ENCODE measurements around the gene SORL1. TPM values are rescaled to one million over a fixed set of nuclear protein-coding genes. Genes with fewer than 3 reads are reported as not detected.
A peak's percentile ranks its signal among the peaks of the same experiment; 100 is the strongest.

SORL1 gene
- total RNA-seq, 2 experiments from 2014 or later = 228 to 411 TPM

GRCh38 chr11:121464352-121464946 lies 12.3 kb downstream of the SORL1 start:
- no peaks in the 10 kb centered on the region for H3K9me2 ChIP-seq (ENCODE audit: insufficient read depth, low read length)
- POLR2A ChIA-PET = interaction anchor here (0.6 to 4.1 kb wide), 8 partner anchors 8 to 128 kb away, joined by 3 to 23 read pairs (median 4); no protein-coding TSS in a partner anchor
- H2AFZ ChIP-seq (ENCODE audit: low read length) = no peak overlapping the region
- H4K20me1 ChIP-seq (ENCODE audit: insufficient read depth, low read length) = peaks cover 62% of the 10 kb centered on the region
- peak overlapping the region; percentile 77 for H3K4me2 ChIP-seq (ENCODE audit: low read length)
- H3K36me3 ChIP-seq (ENCODE audit: insufficient read depth, low read length) = peaks cover 94% of the 10 kb centered on the region
- intact Hi-C loops (cut with micrococcal nuclease; ENCODE audit: unreplicated experiment) = no loop called here
- TF ChIP-seq CTCF (conservative IDR thresholded peaks at IDR 0.05; ENCODE audit: low read length) (no peak), EZH2phosphoT487 (IDR thresholded peaks at IDR 0.05; ENCODE audit: borderline replicate concordance, low read depth, low read length) (no peak)
- H3K79me2 ChIP-seq (ENCODE audit: insufficient read depth, low read depth, low read length) = peaks cover 100% of the 10 kb centered on the region
- CTCF ChIA-PET (ENCODE audit: unreplicated experiment) = no interaction called here
- H3K27ac ChIP-seq (ENCODE audit: low read depth, low read length, poor library complexity, severe bottlenecking) = peak overlapping the region; percentile 70
- BruUV-seq (replicated peaks) = no TSS peak
- peak overlapping the region; percentile 30 for H3K4me3 ChIP-seq (ENCODE audit: low read depth, low read length, poor library complexity, severe bottlenecking)
- peak; percentile 66 for DNase-seq (ENCODE audit: low spot score)
- H3K9me3 ChIP-seq (ENCODE audit: low read length) = no peaks in the 10 kb centered on the region
- H3K4me1 ChIP-seq (ENCODE audit: insufficient read depth, low read length, poor library complexity, severe bottlenecking) = peaks cover 99% of the 10 kb centered on the region

- Histone ChIP-seq H3K4me1 (ENCODE audit: insufficient read depth, low read length, poor library complexity, severe bottlenecking) (peaks cover 87% of the 10 kb centered on the region), H3K9me2 (ENCODE audit: insufficient read depth, low read length) (no peaks in the 10 kb centered on the region), H4K20me1 (ENCODE audit: insufficient read depth, low read length) (peaks cover 72% of the 10 kb centered on the region), H3K79me2 (ENCODE audit: insufficient read depth, low read depth, low read length) (peaks cover 100% of the 10 kb centered on the region), H3K9me3 (ENCODE audit: low read length) (no peaks in the 10 kb centered on the region), H3K4me2 (ENCODE audit: low read length) (peak overlapping the region; percentile 77), H2AFZ (ENCODE audit: low read length) (no peak overlapping the region), H3K36me3 (ENCODE audit: insufficient read depth, low read length) (peaks cover 94% of the 10 kb centered on the region), H3K27ac (ENCODE audit: low read depth, low read length, poor library complexity, severe bottlenecking) (peak overlapping the region; percentile 70), H3K4me3 (ENCODE audit: low read depth, low read length, poor library complexity, severe bottlenecking) (peak overlapping the region; percentile 53)
- ChIA-PET POLR2A (interaction anchor here (0.6 to 4.1 kb wide), 11 partner anchors 9 to 130 kb away, joined by 3 to 23 read pairs (median 4); no protein-coding TSS in a partner anchor), CTCF (ENCODE audit: unreplicated experiment) (interaction anchor here (0.6 kb wide), 2 partner anchors 22 to 91 kb away, joined by 3 to 5 read pairs; no protein-coding TSS in a partner anchor)
- intact Hi-C loops (cut with micrococcal nuclease; ENCODE audit: unreplicated experiment) = no loop called here
- DNase-seq (ENCODE audit: low spot score) = no peak
- TF ChIP-seq EZH2phosphoT487 (IDR thresholded peaks at IDR 0.05; ENCODE audit: borderline replicate concordance, low read depth, low read length) (no peak), CTCF (conservative IDR thresholded peaks at IDR 0.05; ENCODE audit: low read length) (0 out of 2 replicates have a peak, but pooled peaks have one; percentile 26)
- no TSS peak for BruUV-seq (replicated peaks)
Observed at GRCh38 chr11:121465709-121466062, 13.6 kb downstream of the SORL1 start.

Data from OCI-LY7 (cell line).